Measurements from ENCODE around the gene DOCK8.

DOCK8 gene

GRCh38 chr9:436482-436881 lies 221.8 kb downstream of the DOCK8 start:
- no peak for DNase-seq

GRCh38 chr9:437066-437465 lies 222.4 kb downstream of the DOCK8 start:
- no peak for DNase-seq

DNA sequence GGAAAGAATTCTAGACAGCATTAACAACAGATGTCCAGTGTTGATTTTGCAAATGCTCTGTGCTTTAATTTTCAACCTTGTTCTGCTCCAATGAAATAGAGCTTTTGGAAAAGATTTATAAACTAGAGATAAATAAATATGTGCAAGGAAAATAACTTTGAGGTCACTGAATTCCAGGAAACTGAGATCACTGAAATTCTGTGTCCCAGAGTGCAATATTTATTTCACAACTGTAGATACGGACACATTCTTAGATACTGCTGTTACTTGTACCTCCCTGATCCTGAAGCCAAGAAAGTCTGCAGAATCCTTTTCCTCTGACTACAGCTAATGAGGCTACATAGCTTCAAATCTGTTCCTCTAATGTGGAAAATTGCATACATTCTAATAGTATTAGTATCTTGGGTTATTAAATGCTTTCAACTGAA lies 222.9 kb downstream of the DOCK8 start:
- DNase-seq, result no peak

DNA sequence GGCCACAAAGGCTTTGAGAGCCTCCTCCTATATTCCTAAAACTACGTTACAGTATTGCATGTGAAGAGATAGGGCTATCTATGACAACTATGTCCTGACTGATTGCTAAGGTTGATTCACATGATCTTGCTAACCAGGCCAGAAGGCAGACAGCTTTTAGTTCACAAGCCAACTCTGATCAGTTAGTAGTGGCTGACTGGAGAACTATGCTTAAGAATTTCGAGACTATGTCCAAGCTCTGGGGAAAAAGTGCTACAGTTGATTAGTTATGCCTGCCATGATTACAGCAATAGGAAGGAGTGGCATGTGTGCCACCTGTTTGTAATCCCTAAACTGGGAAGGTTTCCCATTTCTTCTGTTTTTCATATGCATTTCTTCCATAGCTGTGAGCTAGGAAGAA lies 223.4 kb downstream of the DOCK8 start:
- DNase-seq, result no peak

DNA sequence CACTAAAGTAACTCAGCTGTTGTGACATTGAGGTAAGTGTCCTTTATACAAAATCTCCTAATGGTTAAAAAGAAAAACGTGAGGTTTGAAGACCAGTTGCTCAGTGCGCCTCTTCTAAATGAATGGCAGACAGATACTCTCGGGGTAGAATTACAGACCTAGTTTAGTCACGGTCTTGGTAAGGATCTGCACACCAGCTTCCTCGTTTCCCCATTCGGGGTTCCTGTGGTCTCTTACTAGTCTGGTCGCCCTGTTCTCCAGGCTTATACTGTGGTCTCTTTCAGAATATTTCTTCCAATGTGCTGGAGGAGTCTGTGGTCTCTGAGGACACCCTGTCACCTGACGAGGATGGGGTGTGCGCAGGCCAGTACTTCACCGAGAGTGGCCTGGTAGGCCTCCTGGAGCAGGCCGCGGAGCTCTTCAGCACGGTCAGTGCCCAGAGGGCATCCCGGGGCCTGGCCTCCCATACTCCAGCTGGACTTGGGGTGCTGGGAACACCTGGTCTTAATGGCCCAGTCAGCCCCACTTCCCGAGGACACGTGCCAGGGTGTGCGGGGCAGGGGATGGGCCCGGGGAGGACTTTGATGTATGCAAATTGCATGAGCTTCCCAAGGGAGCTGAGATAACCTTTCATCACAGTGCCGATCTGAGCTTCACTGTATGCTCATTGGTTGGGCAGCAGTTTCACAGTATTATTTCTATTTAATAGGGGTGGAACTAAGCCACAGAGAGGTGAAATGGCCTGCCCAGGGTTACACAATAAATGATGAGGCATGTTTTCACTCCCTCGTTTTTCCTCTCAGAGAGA lies 224.5 kb downstream of the DOCK8 start:
- DNase-seq, result no peak

DNA sequence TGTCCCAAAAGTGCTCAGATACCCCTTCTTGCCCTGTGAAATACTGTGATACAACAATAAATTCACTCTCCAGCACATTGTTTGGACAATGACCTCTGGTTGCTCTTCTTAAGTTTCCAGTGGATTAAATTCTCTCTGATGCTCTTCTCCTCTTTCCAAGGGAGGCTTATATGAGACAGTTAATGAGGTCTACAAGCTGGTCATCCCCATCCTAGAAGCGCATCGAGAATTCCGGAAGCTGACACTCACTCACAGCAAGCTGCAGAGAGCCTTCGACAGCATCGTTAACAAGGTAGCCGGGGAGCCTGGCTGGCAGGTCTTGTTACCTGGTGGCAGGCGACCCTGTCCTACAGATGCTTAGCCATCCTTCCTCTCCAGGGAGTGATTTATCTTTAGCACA lies 226.5 kb downstream of the DOCK8 start:
- no peak for DNase-seq

DNA sequence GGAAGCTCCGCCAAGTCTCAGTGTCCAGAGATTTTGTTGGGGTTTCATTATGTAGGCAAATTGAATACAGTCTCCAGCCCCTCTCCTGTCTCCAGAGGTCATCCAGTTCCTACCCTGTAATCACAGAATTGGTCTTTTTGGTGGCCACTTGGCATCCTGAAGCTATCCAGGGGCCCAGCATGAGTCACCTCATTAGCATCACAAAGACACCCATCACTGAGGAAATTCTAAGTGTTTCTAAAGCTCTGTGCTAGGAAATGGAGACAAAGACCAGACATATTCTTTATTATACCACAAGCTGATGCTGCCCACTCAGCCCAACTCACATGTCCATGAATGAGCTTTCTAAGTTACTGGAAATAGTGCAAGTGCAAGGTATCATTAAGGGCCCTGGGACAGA lies 229.9 kb downstream of the DOCK8 start:
- DNase-seq, result no peak

DNA sequence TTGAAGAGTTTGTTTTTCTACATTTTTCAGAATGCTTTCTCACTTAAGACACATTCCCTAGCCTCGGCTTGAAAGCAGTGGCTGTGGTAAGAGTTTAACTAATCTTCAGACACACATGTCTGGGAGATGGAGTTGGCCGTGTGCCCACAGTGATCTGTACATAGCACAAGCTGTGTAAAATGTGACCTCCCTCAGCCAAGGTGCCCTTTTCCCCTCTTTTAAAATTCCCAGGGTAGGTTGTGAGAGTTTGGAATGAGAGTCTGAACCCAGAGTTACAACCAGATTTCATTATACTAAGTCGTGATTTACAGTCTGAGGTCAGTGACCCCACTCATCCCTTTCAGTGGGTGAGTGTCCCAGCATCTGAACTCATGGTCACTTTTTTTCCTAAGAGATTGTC lies 230.4 kb downstream of the DOCK8 start:
- no peak for DNase-seq

DNA sequence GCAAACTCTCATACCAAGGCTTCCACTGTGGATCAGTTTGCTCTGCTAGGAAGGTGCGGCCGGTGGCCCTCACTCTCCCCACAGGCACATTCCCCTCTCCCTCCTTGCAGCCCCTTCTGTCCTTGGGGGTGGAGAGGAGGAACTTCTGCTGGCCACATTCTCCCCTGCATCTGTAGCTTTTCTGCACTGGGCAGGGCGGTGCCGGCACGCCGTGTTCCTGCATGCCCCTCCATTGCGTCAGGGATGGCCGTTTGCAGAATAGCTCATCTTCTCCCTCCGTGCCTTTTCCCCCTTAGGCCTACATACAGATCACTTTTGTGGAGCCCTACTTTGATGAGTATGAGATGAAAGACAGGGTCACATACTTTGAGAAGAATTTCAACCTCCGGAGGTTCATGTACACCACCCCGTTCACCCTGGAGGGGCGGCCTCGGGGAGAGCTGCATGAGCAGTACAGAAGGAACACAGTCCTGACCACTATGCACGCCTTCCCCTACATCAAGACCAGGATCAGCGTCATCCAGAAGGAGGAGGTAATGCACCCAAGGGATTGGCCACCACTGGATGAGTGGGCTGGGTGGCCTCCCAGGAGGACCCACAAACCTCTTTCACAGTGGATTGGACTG lies 231.5 kb downstream of the DOCK8 start:
- no peak for DNase-seq

- DNase-seq, result no peak
Observed at GRCh38 chr9:447230-448025, 232.8 kb downstream of the DOCK8 start.

DNA sequence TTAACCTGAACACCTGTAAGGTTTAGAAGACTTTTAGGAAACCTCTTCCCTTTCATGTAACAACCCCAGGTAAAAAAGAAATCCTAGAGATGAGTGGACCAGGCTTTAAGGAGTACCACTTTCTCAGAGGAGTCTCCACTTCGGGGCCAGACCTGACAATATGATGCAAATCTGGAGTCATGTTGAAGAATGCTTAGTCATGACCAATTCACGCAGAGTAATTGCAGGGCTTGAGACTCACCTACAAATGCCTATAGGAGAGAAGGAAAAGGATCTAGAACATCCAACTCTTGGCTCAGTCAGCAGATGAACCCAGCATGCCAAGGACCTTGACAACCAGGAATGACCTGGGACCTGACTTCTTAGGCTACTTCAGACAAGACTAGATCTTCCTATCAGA lies 235.4 kb downstream of the DOCK8 start:
- DNase-seq, result no peak

GRCh38 chr9:450561-450960 lies 235.9 kb downstream of the DOCK8 start:
- no peak for DNase-seq

DNA sequence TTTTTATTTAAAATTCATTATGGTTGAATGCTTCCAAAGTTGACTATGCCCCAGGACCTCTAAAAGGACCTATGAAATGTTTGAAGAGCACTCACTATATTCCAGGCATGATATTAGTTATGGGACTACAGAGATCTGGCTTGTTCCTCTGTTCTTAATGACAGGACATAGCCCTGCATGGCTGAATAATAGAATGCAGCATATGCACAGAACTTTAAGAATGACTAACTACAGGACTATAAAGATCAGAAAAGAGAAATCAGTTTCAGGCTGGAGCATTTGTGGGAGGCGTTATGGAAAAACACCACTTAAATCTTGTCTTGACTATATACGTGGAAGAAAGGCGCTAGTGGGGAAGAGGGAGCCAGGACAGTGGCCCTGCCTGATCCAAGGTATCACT lies 239.2 kb downstream of the DOCK8 start:
- no peak for DNase-seq

DNA sequence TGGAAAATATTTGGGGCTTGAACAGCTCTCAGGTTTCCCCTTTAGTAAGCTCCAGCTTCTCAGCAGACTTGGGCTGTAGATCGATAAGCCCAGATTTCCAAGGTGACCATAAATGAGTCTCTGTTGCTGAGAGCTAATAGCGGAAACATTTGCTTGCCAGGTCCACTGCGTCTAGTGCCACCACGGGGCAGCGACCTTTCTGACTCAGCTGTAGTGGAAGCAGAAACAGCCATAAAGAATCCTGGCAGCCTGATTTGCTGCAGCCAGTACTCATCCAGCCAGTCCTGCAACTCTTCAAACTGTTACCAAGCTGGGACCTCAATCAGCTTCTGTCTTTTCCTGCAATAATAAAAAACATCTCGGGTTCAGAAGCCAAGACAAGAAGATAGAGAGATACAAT lies 241.7 kb downstream of the DOCK8 start:
- DNase-seq, result no peak

DNA sequence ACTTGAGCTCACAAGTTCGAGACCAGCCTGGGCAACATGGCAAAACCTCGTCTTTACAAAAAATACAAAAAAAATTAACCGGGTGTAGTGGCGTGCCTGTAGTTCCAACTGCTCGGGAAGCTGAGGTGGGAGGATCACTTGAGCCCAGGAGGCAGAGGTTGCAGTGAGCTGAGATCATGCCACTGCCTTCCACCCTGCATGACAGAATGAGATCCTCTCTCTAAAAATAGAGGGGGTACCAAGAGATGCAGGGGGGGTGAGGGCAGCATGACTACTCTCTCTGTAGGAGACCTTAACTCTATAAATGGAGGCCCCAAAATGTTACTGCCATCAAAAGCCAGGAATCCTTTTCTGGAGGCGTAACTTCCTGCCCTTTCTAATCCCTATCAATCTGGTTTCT lies 243.9 kb downstream of the DOCK8 start:
- DNase-seq, result no peak

DNA sequence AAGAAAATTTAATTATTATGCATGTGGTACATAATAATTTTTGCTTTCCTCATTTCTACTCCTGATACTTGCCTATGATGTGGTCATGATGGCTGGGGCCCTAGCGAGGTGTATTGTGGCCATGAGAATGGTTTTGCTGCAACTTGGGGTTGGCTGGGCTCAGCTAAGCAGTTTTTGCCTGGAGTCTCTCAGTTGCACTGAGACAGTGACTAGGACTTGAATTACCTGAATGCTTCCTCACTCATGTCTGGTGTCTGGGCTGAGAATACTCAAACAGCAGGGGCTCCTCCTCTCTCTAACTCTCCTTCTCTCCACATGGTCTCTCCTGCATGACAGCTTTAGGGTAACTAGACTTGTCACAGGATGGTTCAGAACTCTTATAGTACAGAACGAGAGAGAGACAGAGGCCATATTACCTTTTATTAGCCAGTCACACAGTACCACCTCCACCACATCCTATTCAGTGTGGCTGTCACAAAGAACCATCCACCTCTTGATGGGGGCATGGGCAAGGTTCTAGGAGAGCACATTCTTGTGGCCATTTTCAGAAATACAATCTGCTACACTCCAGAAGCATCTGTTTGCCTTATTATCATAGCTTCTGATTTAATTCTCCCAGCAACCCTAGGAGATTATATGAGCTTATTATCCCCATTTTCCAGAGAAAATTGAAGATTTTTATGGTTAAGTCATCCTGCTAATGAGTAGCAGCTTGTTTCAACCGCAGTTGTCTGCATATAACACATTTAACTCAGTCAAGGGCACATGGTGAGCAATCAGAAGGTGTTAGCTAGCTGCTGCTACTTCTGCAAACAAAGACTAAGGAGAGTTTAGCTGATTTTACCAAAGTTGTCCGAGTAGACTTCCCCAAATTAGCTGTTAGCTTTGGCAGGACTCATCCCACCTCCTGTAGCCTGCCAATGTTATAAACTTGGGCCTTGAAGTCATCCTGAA lies 245.1 kb downstream of the DOCK8 start:
- no peak for DNase-seq

GRCh38 chr9:462121-462520 lies 247.5 kb downstream of the DOCK8 start:
- no peak for DNase-seq

- DNase-seq, result no peak
Observed at GRCh38 chr9:462606-463005, 247.9 kb downstream of the DOCK8 start.

GRCh38 chr9:463455-464171 lies 248.9 kb downstream of the DOCK8 start:
- no peak for DNase-seq

DNA sequence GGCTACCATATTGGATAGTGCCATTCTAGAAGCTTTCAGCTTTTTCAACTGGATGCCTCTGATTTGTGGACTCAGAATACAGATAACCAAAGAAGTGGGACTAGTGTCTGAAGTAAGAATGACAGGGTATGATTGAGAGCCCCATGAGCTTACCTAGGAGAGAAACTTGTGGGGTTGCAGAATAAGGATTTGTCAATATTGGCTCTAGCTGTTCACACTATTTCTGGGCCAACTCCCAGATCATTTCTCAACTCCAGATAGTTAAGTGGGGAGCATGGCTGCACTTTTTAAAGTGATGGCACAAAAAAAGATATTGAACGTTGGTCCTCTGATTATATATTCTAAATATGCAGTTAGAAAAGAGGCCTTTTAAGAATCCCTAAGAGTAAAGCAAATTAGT lies 252.1 kb downstream of the DOCK8 start:
- no peak for DNase-seq

GRCh38 chr9:468766-469426 lies 254.2 kb downstream of the DOCK8 start:
- DNase-seq, result no peak
